Right lobe of liver (tissue), 6 donors: ENCODE results near the gene PPFIA4. TPM values are rescaled to one million over a fixed set of nuclear protein-coding genes. Genes with fewer than 3 reads are reported as not detected.

ENCODE experiments used
- ATAC-seq, 4 donors: fragments of 200-7000 bp; cut with Tn5 transposase; one replicate each; pipeline ENCODE4 v1.9.1; 2020; ENCODE audit warnings: mild to moderate bottlenecking in 4 of 4, moderate library complexity in 4 of 4
- DNase-seq, 3 donors: peaks; one replicate each; pipeline ENCODE4 v3.0.0-alpha.2; 2020
- H3K27ac ChIP-seq, 3 donors: fragments of 200-600 bp; one replicate each; pipeline ENCODE4 v1.8.0; 2022
- H3K27me3 ChIP-seq, 2 donors: fragments of 200-600 bp; one replicate each; pipeline ENCODE4 v1.8.0; 2022
- H3K36me3 ChIP-seq, 4 donors: fragments of 200-600 bp; sonication (generic) in 1 of 4; one replicate each; pipeline versions ENCODE4 v1.5.1 to v1.8.0; 2017 to 2022; ENCODE audit warnings: control low read depth in 1 of 4
- H3K4me1 ChIP-seq, 4 donors: fragments of 200-600 bp; sonication (generic) in 1 of 4; one replicate each; pipeline versions ENCODE4 v1.5.1 to v1.8.0; 2017 to 2022; ENCODE audit warnings: control low read depth in 1 of 4
- H3K4me3 ChIP-seq, 3 donors: fragments of 200-600 bp; one replicate each; pipeline ENCODE4 v1.8.0; 2022
- H3K9me3 ChIP-seq, 4 donors: fragments of 200-600 bp; sonication (generic) in 1 of 4; one replicate each; pipeline versions ENCODE4 v1.5.1 to v1.8.0; 2017 to 2022; ENCODE audit warnings: control low read depth in 1 of 4
- POLR2A ChIP-seq: fragments of 450-650 bp; IDR thresholded peaks from one replicate; pipeline ENCODE4 v1.6.1; 2017; ENCODE audit warnings: antibody characterized with exemption, mild to moderate bottlenecking
- WGBS: methylation state at CpG from one replicate; pipeline ENCODE4 v1.1.6; 2018; ENCODE audit warnings: low coverage, low lambda C conversion rate; ENCODE audit not compliant: insufficient coverage; ENCODE audit errors: missing lambda C conversion rate; 5-methylcytosine and 5-hydroxymethylcytosine counted together
- intact Hi-C, 2 donors: fragments of 100-400 bp; cut with DNase I; formaldehyde crosslinking; loops; one replicate each; pipeline versions ENCODE4 v1.11.2 to v1.14.1; 2022
- total RNA-seq, 6 experiments: library from RNA; depleted of rRNA in 2 of 6; stranded (reverse); fragments of >200 nt in 2 of 6; fragmentation: NEBNext Ultra II Directional in 3 of 6; extraction: Animal tissue kit (Norgen Biotek cat#: 25700) in 3 of 6; gene quantifications; one replicate each; pipeline versions ENCODE4 v1.1.0 to v1.2.4, GENCODE V29; 2016 to 2023
- TF ChIP-seq, protein P1 (sequence below), 4 donors: fragments of 200-600 bp in 3 of 4; fragments of 450-650 bp in 1 of 4; IDR thresholded peaks; one replicate each; pipeline versions ENCODE4 v1.5.1 to v1.8.0; 2016 to 2022; ENCODE audit warnings: antibody characterized with exemption in 4 of 4, mild to moderate bottlenecking in 2 of 4
- donor health status: DM: no; HTN: yes; CAD: no.
- donor health status: DM: no; HTN: no; CAD: no.
- donor health status: DM: no; HTN: no; CAD: no.
- donor health status: DM: no; HTN: yes; CAD: no.
- donor health status: DM: no; HTN: yes; CAD: no.

Gene PPFIA4
- total RNA-seq, 6 experiments from 2014 or later = 0.18 to 5.5 (median 0.49) TPM; not detected in 1

DNA sequence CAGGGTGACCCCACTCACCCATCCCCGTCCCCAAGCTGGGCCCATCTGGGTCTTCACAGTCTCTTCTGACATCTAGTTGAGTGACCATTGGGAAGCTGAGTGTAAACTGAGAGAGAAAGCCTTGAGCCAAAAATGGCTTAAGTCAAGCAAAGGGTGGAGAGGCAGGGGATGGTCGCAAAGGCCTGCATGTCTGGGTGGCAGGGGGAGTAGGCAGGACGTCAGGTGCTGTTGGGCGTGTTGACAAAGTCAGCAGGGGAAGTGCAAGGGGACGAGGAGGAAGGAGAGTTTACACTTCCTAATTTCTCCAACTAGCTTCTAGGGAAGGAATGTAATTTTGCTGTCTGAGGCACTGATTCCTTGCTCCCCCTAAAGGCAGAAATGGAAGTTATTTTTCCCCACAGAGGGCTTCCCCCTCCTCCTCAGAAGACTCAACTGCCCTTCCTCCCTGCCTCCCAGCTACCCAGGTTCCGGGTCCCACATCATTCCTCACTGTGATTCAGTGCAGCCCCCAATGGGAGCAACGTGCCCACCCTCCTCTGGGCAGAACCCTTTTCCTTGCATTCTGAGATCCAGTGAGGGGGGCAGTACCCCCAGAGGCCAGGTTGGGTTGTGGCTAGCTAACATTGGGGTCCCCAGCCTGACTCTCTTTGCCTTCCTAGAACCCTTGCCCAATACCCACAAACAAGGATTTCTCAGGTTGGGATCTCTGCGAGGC lies 100.0 kb downstream of the PPFIA4 start:
- peaks cover 0 to 13% (median 2%) of the 10 kb centered on the region in 4 donors for H3K4me1 ChIP-seq
- ATAC-seq = peak in 3 of 4 donors; percentile 4 to 41 (median 32)
- H3K27ac ChIP-seq = no peak overlapping the region
- H3K27me3 ChIP-seq = peaks cover 0 to 5% of the 10 kb centered on the region in 2 donors
- no peak for DNase-seq
- H3K9me3 ChIP-seq = no peaks in the 10 kb centered on the region
- whole genome bisulfite sequencing = 23% methylated on average over 8 of the region's 8 CpGs
- no peaks in the 10 kb centered on the region for H3K36me3 ChIP-seq
- no peak for TF ChIP-seq POLR2A
- TF ChIP-seq, protein P1, sequence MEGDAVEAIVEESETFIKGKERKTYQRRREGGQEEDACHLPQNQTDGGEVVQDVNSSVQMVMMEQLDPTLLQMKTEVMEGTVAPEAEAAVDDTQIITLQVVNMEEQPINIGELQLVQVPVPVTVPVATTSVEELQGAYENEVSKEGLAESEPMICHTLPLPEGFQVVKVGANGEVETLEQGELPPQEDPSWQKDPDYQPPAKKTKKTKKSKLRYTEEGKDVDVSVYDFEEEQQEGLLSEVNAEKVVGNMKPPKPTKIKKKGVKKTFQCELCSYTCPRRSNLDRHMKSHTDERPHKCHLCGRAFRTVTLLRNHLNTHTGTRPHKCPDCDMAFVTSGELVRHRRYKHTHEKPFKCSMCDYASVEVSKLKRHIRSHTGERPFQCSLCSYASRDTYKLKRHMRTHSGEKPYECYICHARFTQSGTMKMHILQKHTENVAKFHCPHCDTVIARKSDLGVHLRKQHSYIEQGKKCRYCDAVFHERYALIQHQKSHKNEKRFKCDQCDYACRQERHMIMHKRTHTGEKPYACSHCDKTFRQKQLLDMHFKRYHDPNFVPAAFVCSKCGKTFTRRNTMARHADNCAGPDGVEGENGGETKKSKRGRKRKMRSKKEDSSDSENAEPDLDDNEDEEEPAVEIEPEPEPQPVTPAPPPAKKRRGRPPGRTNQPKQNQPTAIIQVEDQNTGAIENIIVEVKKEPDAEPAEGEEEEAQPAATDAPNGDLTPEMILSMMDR (IDR thresholded peaks at IDR 0.05) = peak; percentile 19 to 40 (median 26)
- intact Hi-C loops = no loop called here
- H3K4me3 ChIP-seq = no peak overlapping the region

DNA sequence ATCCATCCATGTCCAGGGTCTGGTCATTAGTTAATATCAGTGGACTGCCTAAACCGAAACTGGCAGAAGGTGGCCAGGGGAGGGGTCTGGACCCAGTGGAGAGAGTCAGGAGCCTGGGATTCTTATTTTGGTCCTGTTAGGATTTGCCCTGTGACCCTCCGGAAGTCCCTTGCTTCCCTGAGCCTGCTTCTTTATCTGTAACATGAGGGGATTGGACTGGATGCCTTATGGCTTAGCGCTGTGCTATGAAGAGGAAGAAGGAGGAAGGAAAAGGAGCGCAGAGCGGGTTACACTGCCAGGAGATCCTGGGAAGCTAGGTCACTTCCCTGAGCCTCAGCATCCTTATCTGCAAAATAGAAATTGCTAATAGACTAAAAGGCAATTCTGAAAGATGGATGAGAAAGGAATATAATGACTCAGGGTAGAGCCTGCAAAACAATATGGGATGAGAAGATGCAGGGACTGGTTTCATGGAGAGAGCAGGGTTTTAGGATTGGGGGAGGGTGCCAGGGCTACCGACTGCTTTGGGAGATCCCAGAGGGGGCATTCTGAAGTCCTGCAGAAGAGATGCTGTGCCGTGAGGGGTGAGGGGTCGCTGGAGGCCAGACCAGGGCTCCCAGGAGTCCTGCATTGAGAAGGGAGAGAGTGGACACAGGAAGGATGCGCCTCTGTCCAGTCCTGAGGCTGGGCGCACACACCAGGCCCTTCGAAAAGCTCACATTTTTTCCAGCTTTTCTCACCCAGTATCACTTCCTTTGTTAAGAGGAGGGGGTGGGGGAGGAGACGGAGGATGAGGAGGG lies 100.8 kb downstream of the PPFIA4 start:
- peaks cover 0 to 13% (median 2%) of the 10 kb centered on the region in 4 donors for H3K4me1 ChIP-seq
- no peak overlapping the region for H3K27ac ChIP-seq
- no peak for DNase-seq
- H3K9me3 ChIP-seq = no peaks in the 10 kb centered on the region
- WGBS = 13% methylated on average over 9 of the region's 12 CpGs
- intact Hi-C loops = no loop called here
- TF ChIP-seq, protein P1 (IDR thresholded peaks at IDR 0.05) = no peak
- TF ChIP-seq POLR2A = no peak
- peak in 3 of 4 donors; percentile 16 to 38 (median 17) for ATAC-seq
- H3K36me3 ChIP-seq = no peaks in the 10 kb centered on the region
- H3K4me3 ChIP-seq = no peak overlapping the region
- peaks cover 0 to 5% of the 10 kb centered on the region in 2 donors for H3K27me3 ChIP-seq

DNA sequence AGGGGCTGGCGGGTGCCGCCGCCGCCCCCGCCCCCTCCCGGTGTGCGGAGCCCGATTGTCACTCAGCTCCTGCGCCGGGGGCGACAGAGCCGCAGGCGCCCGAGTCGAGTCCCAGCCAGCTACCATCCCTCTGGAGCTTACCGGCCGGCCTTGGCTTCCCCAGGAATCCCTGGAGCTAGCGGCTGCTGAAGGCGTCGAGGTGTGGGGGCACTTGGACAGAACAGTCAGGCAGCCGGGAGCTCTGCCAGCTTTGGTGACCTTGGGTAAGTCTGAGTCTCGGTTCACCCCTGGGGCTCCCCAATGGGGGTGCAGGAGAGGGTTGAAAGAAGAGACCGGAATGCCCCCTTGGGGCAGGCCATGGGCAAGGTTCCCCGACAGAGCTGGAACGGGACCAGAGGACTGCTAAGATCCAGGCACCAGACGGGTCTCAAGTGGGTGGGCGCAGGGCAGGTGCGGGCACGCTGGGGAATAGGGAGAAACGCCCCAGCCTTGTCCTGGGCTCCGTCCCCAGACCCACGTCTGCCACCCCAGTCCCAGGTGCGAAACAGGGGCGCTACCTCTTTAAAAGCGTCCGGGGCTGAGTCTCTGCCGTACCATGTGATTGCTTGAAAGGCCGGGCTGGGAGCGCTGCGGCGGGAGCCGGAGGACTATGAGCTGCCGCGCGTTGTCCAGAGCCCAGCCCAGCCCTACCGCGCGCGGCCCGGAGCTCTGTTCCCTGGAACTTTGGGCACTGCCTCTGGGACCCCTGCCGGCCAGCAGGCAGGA lies 101.6 kb downstream of the PPFIA4 start, which contains the start of gene ADORA1:
ADORA1 (plus strand) TSS at position 61 of the 765 bp plus-strand sequence. CDS start 1,116 bp downstream, outside the sequence.
- intact Hi-C loops = no loop called here
- Histone ChIP-seq H3K36me3 (no peaks in the 10 kb centered on the region), H3K9me3 (no peaks in the 10 kb centered on the region), H3K4me3 (peak within 1 kb of the TSS; percentile 12 to 47 (median 23)), H3K4me1 (peaks cover 0 to 13% (median 2%) of the 10 kb centered on the region in 4 donors), H3K27ac (no peak within 1 kb of the TSS), H3K27me3 (peaks cover 0 to 5% of the 10 kb centered on the region in 2 donors)
- DNase-seq = peak; percentile 66 to 81 (median 73)
- peak; percentile 81 to 92 (median 88) for ATAC-seq
- TF ChIP-seq, protein P1 (IDR thresholded peaks at IDR 0.05) = no peak
- TF ChIP-seq POLR2A = no peak
- WGBS = 0% methylated on average over 9 of the region's 51 CpGs

DNA sequence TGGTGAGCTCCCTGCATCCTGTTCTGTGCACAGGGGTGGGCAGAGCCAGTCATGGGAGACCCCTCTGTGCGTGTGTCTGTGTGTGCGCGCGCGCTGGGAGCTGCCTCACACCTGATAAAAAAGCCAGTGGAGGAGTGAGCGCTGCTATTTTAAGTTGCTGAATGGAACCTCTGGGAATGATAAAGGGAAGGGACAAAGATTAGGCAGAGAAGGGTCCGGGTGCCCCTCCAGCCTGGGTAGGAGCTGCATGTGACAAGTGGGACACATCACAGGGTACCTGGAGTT lies 102.1 kb downstream of the PPFIA4 start:
- DNase-seq = no peak
- Histone ChIP-seq H3K27ac (no peak overlapping the region), H3K4me1 (peaks cover 0 to 13% (median 2%) of the 10 kb centered on the region in 4 donors)

More for the DNA sequence above, 102.1 kb downstream of the PPFIA4 start:
- WGBS = 20% methylated on average over 1 of the region's 7 CpGs
- TF ChIP-seq, protein P1 (IDR thresholded peaks at IDR 0.05) = no peak
- no peak for TF ChIP-seq POLR2A
- ATAC-seq = no peak
- Histone ChIP-seq H3K4me3 (peak overlapping the region in 2 of 3 donors; percentile 12 to 47), H3K9me3 (no peaks in the 10 kb centered on the region), H3K36me3 (no peaks in the 10 kb centered on the region), H3K27me3 (peaks cover 0 to 5% of the 10 kb centered on the region in 2 donors)
- intact Hi-C loops = no loop called here
